GM19193 (cell line): ENCODE measurements around the gene PTPRD.

Experiments used
- POLR2A ChIP-seq: IDR thresholded peaks from 4 replicates; pipeline ENCODE4 v1.6.1; 2011; ENCODE audit not compliant: insufficient read depth, insufficient read length; ENCODE audit errors: extremely low read depth

PTPRD gene

GRCh38 chr9:8381601-8382000 lies 2231.2 kb downstream of the PTPRD start:
- no peak for TF ChIP-seq POLR2A

GRCh38 chr9:8374471-8374870 lies 2238.3 kb downstream of the PTPRD start:
- TF ChIP-seq POLR2A = no peak

GRCh38 chr9:8371686-8372085 lies 2241.1 kb downstream of the PTPRD start:
- TF ChIP-seq POLR2A = no peak

- TF ChIP-seq POLR2A = no peak
These were observed 2246.5 kb downstream of the PTPRD start for GRCh38 chr9:8366161-8366926.

GRCh38 chr9:8365466-8366160 lies 2247.2 kb downstream of the PTPRD start:
- TF ChIP-seq POLR2A = no peak

GRCh38 chr9:8365029-8365428 lies 2247.8 kb downstream of the PTPRD start:
- no peak for TF ChIP-seq POLR2A

GRCh38 chr9:8364026-8364752 lies 2248.6 kb downstream of the PTPRD start:
- TF ChIP-seq POLR2A = no peak

- TF ChIP-seq POLR2A = no peak
These were observed 2250.6 kb downstream of the PTPRD start for GRCh38 chr9:8362250-8362649.

- no peak for TF ChIP-seq POLR2A
These were observed 2251.4 kb downstream of the PTPRD start for GRCh38 chr9:8361364-8361763.

- TF ChIP-seq POLR2A = no peak
These were observed 2256.4 kb downstream of the PTPRD start for GRCh38 chr9:8356406-8356805.

GRCh38 chr9:8351436-8351835 lies 2261.4 kb downstream of the PTPRD start:
- TF ChIP-seq POLR2A = no peak

- TF ChIP-seq POLR2A = no peak
These were observed 2262.9 kb downstream of the PTPRD start for GRCh38 chr9:8349901-8350300.

GRCh38 chr9:8349376-8349775 lies 2263.4 kb downstream of the PTPRD start:
- TF ChIP-seq POLR2A = no peak

- no peak for TF ChIP-seq POLR2A
These were observed 2264.0 kb downstream of the PTPRD start for GRCh38 chr9:8348756-8349155.

- no peak for TF ChIP-seq POLR2A
These were observed 2266.5 kb downstream of the PTPRD start for GRCh38 chr9:8346296-8346695.
